ENCODE results near the gene DHDH.

- TF ChIP-seq YY1 (IDR thresholded peaks at IDR 0.05; ENCODE audit: insufficient read depth, insufficient read length) (no peak), SUZ12 (IDR thresholded peaks at IDR 0.05; ENCODE audit: extremely low read depth, insufficient read depth, insufficient read length) (no peak), ZNF274 (IDR thresholded peaks at IDR 0.05; ENCODE audit: low read depth, low read length) (no peak)
These were observed 31.7 kb downstream of the DHDH start, which contains the start of gene FTL for GRCh38 chr19:48965040-48965805.
